HepG2 (cell line): ENCODE data around the gene EGFL8. TPM values are rescaled to one million over a fixed set of nuclear protein-coding genes. Genes with fewer than 3 reads are reported as not detected.

ENCODE experiments used
- ATAC-seq: fragments of 200-7000 bp; cut with Tn5 transposase; 3 replicates; pipeline ENCODE4 v1.9.1; 2020; ENCODE audit warnings: mild to moderate bottlenecking, moderate library complexity
- BruUV-seq: library from RNA; stranded (reverse); fragments of 400-500 nt; replicated peaks from 2 replicates; lab custom pipeline; 2021; lab: Mats Ljungman, UMichigan
- CTCF ChIA-PET: fragments of 300-600 bp; formaldehyde crosslinking; extraction: SDS; loops from one replicate; lab custom pipeline; 2021; ENCODE audit warnings: low total read pairs, inconsistent platforms, low intra/inter-chr PET ratio; lab: Yijun Ruan, JAX
- POLR2A ChIA-PET: fragments of 350-600 bp; sonication (Branson Sonifier 250); formaldehyde crosslinking; loops from one replicate; lab custom pipeline; 2020; ENCODE audit warnings: antibody characterized with exemption, inconsistent platforms; lab: Yijun Ruan, JAX
- DNase-seq: peaks from one replicate; pipeline ENCODE4 v3.0.0-alpha.2; 2015; ENCODE audit warnings: low spot score
- FAIRE-seq: peaks from 3 replicates; lab custom pipeline; 2011; peaks lifted over from hg19 to GRCh38; lab: Jason Lieb, UNC
- H2AFZ ChIP-seq: one replicate; pipeline ENCODE4 v1.6.1; 2011; ENCODE audit warnings: low read length, inconsistent platforms
- H3K27ac ChIP-seq: fragments of 300-600 bp; 3 replicates; pipeline ENCODE4 v1.8.0; 2011; ENCODE audit warnings: mixed run types, mild to moderate bottlenecking, mixed read lengths, low read length, inconsistent platforms; ENCODE audit not compliant: insufficient read depth; ENCODE audit errors: extremely low read length
- H3K27me3 ChIP-seq, 2 experiments: fragments of 200-600 bp in 1 of 2; 2 replicates in 1 of 2; 3 replicates in 1 of 2; pipeline versions ENCODE4 v1.6.0 to v1.8.0; 2011; ENCODE audit warnings: low read length in 2 of 2, mild to moderate bottlenecking in 2 of 2, moderate library complexity in 2 of 2, inconsistent platforms in 1 of 2; ENCODE audit not compliant: insufficient read depth in 2 of 2, control insufficient read depth in 1 of 2
- H3K36me3 ChIP-seq, 2 experiments: fragments of 200-600 bp in 1 of 2; replicated peaks in 1 of 2; 2 replicates in 1 of 2; 3 replicates in 1 of 2; pipeline versions ENCODE4 v1.5.1 to v1.8.0; 2011; ENCODE audit warnings: low read length in 2 of 2, inconsistent platforms in 1 of 2; ENCODE audit not compliant: insufficient read depth in 2 of 2, control insufficient read depth in 1 of 2
- H3K4me1 ChIP-seq: 2 replicates; pipeline ENCODE4 v1.5.1; 2012; ENCODE audit warnings: low read length, inconsistent platforms; ENCODE audit not compliant: insufficient read depth
- H3K4me2 ChIP-seq: 2 replicates; pipeline ENCODE4 v1.6.0; 2011; ENCODE audit warnings: low read depth, low read length, inconsistent platforms
- H3K4me3 ChIP-seq, 3 experiments: fragments of 200-600 bp in 1 of 3; sonication (generic), shearing (Covaris generic) in 1 of 3; replicated peaks in 1 of 3; 2 replicates each; pipeline ENCODE4 v1.5.1; 2011 to 2016; ENCODE audit warnings: low read length in 3 of 3, inconsistent platforms in 2 of 3, low read depth in 2 of 3, mild to moderate bottlenecking in 2 of 3, control low read depth in 1 of 3, mixed read lengths in 1 of 3; ENCODE audit not compliant: insufficient read depth in 1 of 3
- H3K79me2 ChIP-seq: one replicate; pipeline ENCODE4 v1.6.1; 2011; ENCODE audit warnings: low read length, inconsistent platforms; ENCODE audit not compliant: insufficient read depth
- H3K9ac ChIP-seq: 2 replicates; pipeline ENCODE4 v1.6.0; 2011; ENCODE audit warnings: mild to moderate bottlenecking, low read depth, low read length, inconsistent platforms; ENCODE audit not compliant: insufficient read depth
- H3K9me3 ChIP-seq: 2 replicates; pipeline ENCODE4 v1.5.1; 2012; ENCODE audit warnings: mild to moderate bottlenecking, low read length
- H4K20me1 ChIP-seq: 2 replicates; pipeline ENCODE4 v1.6.0; 2011; ENCODE audit warnings: inconsistent platforms, mild to moderate bottlenecking, low read length, moderate library complexity; ENCODE audit not compliant: insufficient read depth
- KDM3A ChIP-seq: IDR thresholded peaks from 2 replicates; pipeline ENCODE4 v1.6.1; 2018; ENCODE audit warnings: low read depth, missing compliant biosample characterization
- NKX3-1 ChIP-seq: sonication (generic); formaldehyde crosslinking; IDR thresholded peaks from 2 replicates; pipeline ENCODE4 v1.5.0; 2020; ENCODE audit warnings: missing genetic modification reagents
- RAD51 ChIP-seq: fragments of 450-650 bp; IDR thresholded peaks from 2 replicates; pipeline ENCODE4 v1.6.1; 2016; ENCODE audit warnings: borderline replicate concordance
- SNAI1 ChIP-seq: sonication (generic); formaldehyde crosslinking; IDR thresholded peaks from 2 replicates; pipeline ENCODE4 v1.5.0; 2020; ENCODE audit warnings: mild to moderate bottlenecking, missing genetic modification reagents, borderline replicate concordance
- SOX5 ChIP-seq: IDR thresholded peaks from 2 replicates; pipeline ENCODE4 v1.6.1; 2016; ENCODE audit warnings: borderline replicate concordance
- TCF7L2 ChIP-seq: IDR thresholded peaks from 2 replicates; pipeline ENCODE4 v1.6.1; 2011; ENCODE audit warnings: mild to moderate bottlenecking, low read depth, low read length, moderate library complexity
- ZFP41 ChIP-seq: sonication (generic); formaldehyde crosslinking; IDR thresholded peaks from 2 replicates; pipeline ENCODE4 v1.4.0; 2020; ENCODE audit warnings: mild to moderate bottlenecking, missing genetic modification reagents, borderline replicate concordance
- ZNF33A ChIP-seq: sonication (generic); formaldehyde crosslinking; IDR thresholded peaks from 2 replicates; pipeline ENCODE4 v1.5.1; 2020; ENCODE audit warnings: missing genetic modification reagents, mild to moderate bottlenecking, moderate library complexity, borderline replicate concordance
- ZNF546 ChIP-seq: sonication (generic); formaldehyde crosslinking; conservative IDR thresholded peaks from 2 replicates; pipeline ENCODE4 v1.8.1; 2023; ENCODE audit warnings: mild to moderate bottlenecking, missing genetic modification reagents
- ZNF724P ChIP-seq: sonication (generic); formaldehyde crosslinking; IDR thresholded peaks from 2 replicates; pipeline ENCODE4 v1.8.0; 2022; ENCODE audit warnings: missing genetic modification reagents, borderline replicate concordance
- WGBS: methylation state at CpG from one replicate; pipeline ENCODE4 v1.1.6; 2017; ENCODE audit warnings: low lambda C conversion rate; 5-methylcytosine and 5-hydroxymethylcytosine counted together
- in situ Hi-C: cut with HindIII; loops from 2 replicates; pipeline ENCODE4 v1.10.0; 2017; ENCODE audit warnings: low pct_unique_long_range_greater_than_20kb; ENCODE audit not compliant: extremely low pct_ligation_motif_present
- intact Hi-C: fragments of 100-400 bp; cut with micrococcal nuclease; formaldehyde crosslinking; loops from one replicate; pipeline ENCODE4 v1.10.0; 2022; ENCODE audit not compliant: unreplicated experiment
- polyA plus RNA-seq, 8 experiments: library from polyadenylated mRNA; depleted of rRNA in 3 of 8; stranded (reverse) in 7 of 8; unstranded in 1 of 8; fragments of >200 nt; fragmentation: Illumina TruSeq in 4 of 8; extraction: Trizol in 4 of 8; gene quantifications; 2 replicates each; pipeline versions ENCODE4 v1.2.1 to v1.2.3, GENCODE V29; 2011 to 2016; ENCODE audit warnings: low read depth in 4 of 8, missing spikeins in 1 of 8, mixed read lengths in 1 of 8; ENCODE audit not compliant: insufficient read depth in 1 of 8
- total RNA-seq, 5 experiments: library from RNA; depleted of rRNA; stranded (reverse); fragments of >200 nt; fragmentation: Illumina TruSeq; extraction: Trizol; gene quantifications; 2 replicates each; pipeline ENCODE4 v1.2.3, GENCODE V29; 2016; ENCODE audit warnings: low read depth in 1 of 5
- TF ChIP-seq, protein P1 (sequence below): sonication (generic); formaldehyde crosslinking; IDR thresholded peaks from 2 replicates; pipeline ENCODE4 v1.8.1; 2022; ENCODE audit warnings: low read depth, mild to moderate bottlenecking, missing genetic modification reagents
- TF ChIP-seq, protein P2 (sequence below): sonication (generic); formaldehyde crosslinking; IDR thresholded peaks from 2 replicates; pipeline ENCODE4 v1.5.0; 2020; ENCODE audit warnings: mild to moderate bottlenecking, missing genetic modification reagents, moderate library complexity
- TF ChIP-seq, protein P3 (sequence below): sonication (generic); formaldehyde crosslinking; IDR thresholded peaks from 2 replicates; pipeline ENCODE4 v1.4.0; 2020; ENCODE audit warnings: missing genetic modification reagents
- TF ChIP-seq, protein P4 (sequence below): sonication (generic); formaldehyde crosslinking; IDR thresholded peaks from 2 replicates; pipeline ENCODE4 v1.4.0; 2020; ENCODE audit warnings: missing genetic modification reagents
- TF ChIP-seq, protein P5 (sequence below): sonication (generic); formaldehyde crosslinking; IDR thresholded peaks from 2 replicates; pipeline ENCODE4 v1.5.1; 2020; ENCODE audit warnings: missing genetic modification reagents, mild to moderate bottlenecking, borderline replicate concordance

The EGFL8 gene
- total and polyA plus RNA-seq, 2 of the 13 experiments (the other 11 are each of a cell fraction or from before 2014, with no cell fraction given), result 10.0 to 11.5 TPM

DNA sequence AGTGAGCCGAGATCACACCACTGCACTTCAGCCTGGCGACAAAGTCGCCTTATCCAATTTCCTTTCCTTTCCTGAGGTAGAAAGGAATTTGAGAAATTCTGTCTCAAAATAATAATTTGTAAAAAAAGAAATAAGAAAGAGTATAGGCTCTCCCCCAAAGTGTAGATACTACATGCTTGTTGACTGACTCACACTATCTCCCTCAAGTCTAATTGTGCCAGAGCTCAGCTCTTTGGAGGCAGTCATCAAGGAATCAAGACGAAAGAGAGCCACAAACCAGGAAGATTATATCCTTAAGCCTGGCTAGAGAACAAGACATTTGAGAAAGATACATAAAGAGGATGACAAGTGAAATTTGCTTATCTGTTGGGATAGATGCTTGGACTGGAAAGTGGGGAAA is 30.6 kb upstream of the EGFL8 start:
- Histone ChIP-seq H3K4me3 (no peak overlapping the region), H4K20me1 (no peaks in the 10 kb centered on the region), H3K9ac (no peak overlapping the region), H3K9me3 (no peaks in the 10 kb centered on the region), H3K27ac (no peak overlapping the region), H3K4me1 (peaks cover 23% of the 10 kb centered on the region), H3K36me3 (no peaks in the 10 kb centered on the region), H2AFZ (no peak overlapping the region), H3K4me2 (no peak overlapping the region), H3K79me2 (peaks cover 9% of the 10 kb centered on the region), H3K27me3 (peaks cover 1 to 6% of the 10 kb centered on the region in 2 experiments; a peak in 2 of 5 replicates)
- FAIRE-seq (no peak), ATAC-seq (no peak), DNase-seq (no peak)
- WGBS, result 44% methylated on average over 4 of the region's 4 CpGs
- in situ Hi-C loops, result no loop called here
- BruUV-seq, result no TSS peak
- CTCF ChIA-PET, result no interaction called here
- POLR2A ChIA-PET, result no interaction called here
- intact Hi-C loops, result no loop called here
- TF ChIP-seq NKX3-1 (CRISPR knock-in tag) (no peak), ZFP41 (CRISPR knock-in tag) (no peak), KDM3A (no peak), TCF7L2 (no peak), ZNF724P (CRISPR knock-in tag) (no peak), ZNF33A (CRISPR knock-in tag) (no peak), SOX5 (CRISPR knock-in tag) (no peak), RAD51 (no peak), SNAI1 (CRISPR knock-in tag) (no peak), ZNF546 (no peak)
- TF ChIP-seq, protein P1, sequence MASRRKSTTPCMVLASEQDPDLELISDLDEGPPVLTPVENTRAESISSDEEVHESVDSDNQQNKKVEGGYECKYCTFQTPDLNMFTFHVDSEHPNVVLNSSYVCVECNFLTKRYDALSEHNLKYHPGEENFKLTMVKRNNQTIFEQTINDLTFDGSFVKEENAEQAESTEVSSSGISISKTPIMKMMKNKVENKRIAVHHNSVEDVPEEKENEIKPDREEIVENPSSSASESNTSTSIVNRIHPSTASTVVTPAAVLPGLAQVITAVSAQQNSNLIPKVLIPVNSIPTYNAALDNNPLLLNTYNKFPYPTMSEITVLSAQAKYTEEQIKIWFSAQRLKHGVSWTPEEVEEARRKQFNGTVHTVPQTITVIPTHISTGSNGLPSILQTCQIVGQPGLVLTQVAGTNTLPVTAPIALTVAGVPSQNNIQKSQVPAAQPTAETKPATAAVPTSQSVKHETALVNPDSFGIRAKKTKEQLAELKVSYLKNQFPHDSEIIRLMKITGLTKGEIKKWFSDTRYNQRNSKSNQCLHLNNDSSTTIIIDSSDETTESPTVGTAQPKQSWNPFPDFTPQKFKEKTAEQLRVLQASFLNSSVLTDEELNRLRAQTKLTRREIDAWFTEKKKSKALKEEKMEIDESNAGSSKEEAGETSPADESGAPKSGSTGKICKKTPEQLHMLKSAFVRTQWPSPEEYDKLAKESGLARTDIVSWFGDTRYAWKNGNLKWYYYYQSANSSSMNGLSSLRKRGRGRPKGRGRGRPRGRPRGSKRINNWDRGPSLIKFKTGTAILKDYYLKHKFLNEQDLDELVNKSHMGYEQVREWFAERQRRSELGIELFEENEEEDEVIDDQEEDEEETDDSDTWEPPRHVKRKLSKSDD (CRISPR knock-in tag), result no peak
- TF ChIP-seq, protein P2, sequence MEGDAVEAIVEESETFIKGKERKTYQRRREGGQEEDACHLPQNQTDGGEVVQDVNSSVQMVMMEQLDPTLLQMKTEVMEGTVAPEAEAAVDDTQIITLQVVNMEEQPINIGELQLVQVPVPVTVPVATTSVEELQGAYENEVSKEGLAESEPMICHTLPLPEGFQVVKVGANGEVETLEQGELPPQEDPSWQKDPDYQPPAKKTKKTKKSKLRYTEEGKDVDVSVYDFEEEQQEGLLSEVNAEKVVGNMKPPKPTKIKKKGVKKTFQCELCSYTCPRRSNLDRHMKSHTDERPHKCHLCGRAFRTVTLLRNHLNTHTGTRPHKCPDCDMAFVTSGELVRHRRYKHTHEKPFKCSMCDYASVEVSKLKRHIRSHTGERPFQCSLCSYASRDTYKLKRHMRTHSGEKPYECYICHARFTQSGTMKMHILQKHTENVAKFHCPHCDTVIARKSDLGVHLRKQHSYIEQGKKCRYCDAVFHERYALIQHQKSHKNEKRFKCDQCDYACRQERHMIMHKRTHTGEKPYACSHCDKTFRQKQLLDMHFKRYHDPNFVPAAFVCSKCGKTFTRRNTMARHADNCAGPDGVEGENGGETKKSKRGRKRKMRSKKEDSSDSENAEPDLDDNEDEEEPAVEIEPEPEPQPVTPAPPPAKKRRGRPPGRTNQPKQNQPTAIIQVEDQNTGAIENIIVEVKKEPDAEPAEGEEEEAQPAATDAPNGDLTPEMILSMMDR (CRISPR knock-in tag), result no peak
- TF ChIP-seq, protein P3, sequence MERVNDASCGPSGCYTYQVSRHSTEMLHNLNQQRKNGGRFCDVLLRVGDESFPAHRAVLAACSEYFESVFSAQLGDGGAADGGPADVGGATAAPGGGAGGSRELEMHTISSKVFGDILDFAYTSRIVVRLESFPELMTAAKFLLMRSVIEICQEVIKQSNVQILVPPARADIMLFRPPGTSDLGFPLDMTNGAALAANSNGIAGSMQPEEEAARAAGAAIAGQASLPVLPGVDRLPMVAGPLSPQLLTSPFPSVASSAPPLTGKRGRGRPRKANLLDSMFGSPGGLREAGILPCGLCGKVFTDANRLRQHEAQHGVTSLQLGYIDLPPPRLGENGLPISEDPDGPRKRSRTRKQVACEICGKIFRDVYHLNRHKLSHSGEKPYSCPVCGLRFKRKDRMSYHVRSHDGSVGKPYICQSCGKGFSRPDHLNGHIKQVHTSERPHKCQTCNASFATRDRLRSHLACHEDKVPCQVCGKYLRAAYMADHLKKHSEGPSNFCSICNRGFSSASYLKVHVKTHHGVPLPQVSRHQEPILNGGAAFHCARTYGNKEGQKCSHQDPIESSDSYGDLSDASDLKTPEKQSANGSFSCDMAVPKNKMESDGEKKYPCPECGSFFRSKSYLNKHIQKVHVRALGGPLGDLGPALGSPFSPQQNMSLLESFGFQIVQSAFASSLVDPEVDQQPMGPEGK (CRISPR knock-in tag), result no peak
- TF ChIP-seq, protein P4, sequence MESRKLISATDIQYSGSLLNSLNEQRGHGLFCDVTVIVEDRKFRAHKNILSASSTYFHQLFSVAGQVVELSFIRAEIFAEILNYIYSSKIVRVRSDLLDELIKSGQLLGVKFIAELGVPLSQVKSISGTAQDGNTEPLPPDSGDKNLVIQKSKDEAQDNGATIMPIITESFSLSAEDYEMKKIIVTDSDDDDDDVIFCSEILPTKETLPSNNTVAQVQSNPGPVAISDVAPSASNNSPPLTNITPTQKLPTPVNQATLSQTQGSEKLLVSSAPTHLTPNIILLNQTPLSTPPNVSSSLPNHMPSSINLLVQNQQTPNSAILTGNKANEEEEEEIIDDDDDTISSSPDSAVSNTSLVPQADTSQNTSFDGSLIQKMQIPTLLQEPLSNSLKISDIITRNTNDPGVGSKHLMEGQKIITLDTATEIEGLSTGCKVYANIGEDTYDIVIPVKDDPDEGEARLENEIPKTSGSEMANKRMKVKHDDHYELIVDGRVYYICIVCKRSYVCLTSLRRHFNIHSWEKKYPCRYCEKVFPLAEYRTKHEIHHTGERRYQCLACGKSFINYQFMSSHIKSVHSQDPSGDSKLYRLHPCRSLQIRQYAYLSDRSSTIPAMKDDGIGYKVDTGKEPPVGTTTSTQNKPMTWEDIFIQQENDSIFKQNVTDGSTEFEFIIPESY, result no peak
- TF ChIP-seq, protein P5, sequence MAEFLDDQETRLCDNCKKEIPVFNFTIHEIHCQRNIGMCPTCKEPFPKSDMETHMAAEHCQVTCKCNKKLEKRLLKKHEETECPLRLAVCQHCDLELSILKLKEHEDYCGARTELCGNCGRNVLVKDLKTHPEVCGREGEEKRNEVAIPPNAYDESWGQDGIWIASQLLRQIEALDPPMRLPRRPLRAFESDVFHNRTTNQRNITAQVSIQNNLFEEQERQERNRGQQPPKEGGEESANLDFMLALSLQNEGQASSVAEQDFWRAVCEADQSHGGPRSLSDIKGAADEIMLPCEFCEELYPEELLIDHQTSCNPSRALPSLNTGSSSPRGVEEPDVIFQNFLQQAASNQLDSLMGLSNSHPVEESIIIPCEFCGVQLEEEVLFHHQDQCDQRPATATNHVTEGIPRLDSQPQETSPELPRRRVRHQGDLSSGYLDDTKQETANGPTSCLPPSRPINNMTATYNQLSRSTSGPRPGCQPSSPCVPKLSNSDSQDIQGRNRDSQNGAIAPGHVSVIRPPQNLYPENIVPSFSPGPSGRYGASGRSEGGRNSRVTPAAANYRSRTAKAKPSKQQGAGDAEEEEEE (CRISPR knock-in tag), result no peak
